SH-SY5Y (cell line): ENCODE measurements around the gene NME5.

ENCODE experiments used
- GATA2 ChIP-seq: IDR thresholded peaks from 2 replicates; pipeline ENCODE4 v1.6.1; 2011; ENCODE audit warnings: mild to moderate bottlenecking, low read depth, low read length
- GATA3 ChIP-seq: IDR thresholded peaks from 2 replicates; pipeline ENCODE4 v1.6.1; 2011; ENCODE audit warnings: low read depth, mild to moderate bottlenecking, low read length, moderate library complexity

DNA sequence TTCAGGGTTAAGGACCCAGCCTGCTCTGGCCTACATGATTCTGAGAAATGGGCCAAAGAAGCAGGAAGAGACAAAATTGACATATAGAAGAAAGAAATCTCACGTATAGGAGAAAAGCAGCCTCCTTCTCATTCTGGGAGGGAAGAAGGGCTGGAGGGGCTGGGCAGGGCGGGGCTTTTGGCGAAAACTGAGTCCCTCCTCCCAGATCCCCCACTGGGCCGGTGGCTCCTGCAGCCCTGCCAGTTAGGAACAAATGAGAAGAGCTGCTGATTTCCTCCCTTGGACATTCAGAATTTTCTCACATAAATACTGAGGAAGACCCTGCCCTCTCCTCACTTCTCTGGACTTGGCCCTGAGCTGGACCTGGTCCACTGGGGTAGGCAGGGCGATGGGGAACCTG, 55.5 kb downstream of the NME5 start, which contains the start of gene WNT8A:
- TF ChIP-seq GATA3 (no peak), GATA2 (no peak)
